NCI-H2107 treated with DMSO at 0.1 percent for 48 hours (cell line): ENCODE data around the gene KCNJ10.

ENCODE experiments used
- DNase-seq: peaks from one replicate; lab custom pipeline; 2025; ENCODE audit not compliant: unreplicated experiment; lab: John Stamatoyannopoulos, UW

Gene KCNJ10

GRCh38 chr1:160099716-160100375, 29.9 kb upstream of the KCNJ10 start:
- DNase-seq = no peak

GRCh38 chr1:160098852-160099561, 29.0 kb upstream of the KCNJ10 start:
- peak; percentile 93 for DNase-seq

- peak; percentile 93 for DNase-seq
These were observed 28.2 kb upstream of the KCNJ10 start, which contains the start of gene IGSF8 for GRCh38 chr1:160097911-160098851. Gene IGSF8, minus strand, starts transcription at chr1:160098619. Its CDS starts 147 bp downstream, at chr1:160098472.

- DNase-seq = no peak
These were observed 27.4 kb upstream of the KCNJ10 start for GRCh38 chr1:160097151-160097910.

GRCh38 chr1:160096274-160097116, 26.5 kb upstream of the KCNJ10 start:
- no peak for DNase-seq

- no peak for DNase-seq
These were observed 25.6 kb upstream of the KCNJ10 start for GRCh38 chr1:160095382-160096105.

GRCh38 chr1:160094806-160095205, 24.8 kb upstream of the KCNJ10 start:
- DNase-seq = no peak

GRCh38 chr1:160094291-160094625, 24.3 kb upstream of the KCNJ10 start:
- DNase-seq = no peak

- no peak for DNase-seq
These were observed 23.8 kb upstream of the KCNJ10 start for GRCh38 chr1:160093624-160094290.

GRCh38 chr1:160093069-160093395, 23.1 kb upstream of the KCNJ10 start:
- DNase-seq = no peak

- no peak for DNase-seq
These were observed 22.6 kb upstream of the KCNJ10 start for GRCh38 chr1:160092366-160093068.

- DNase-seq = no peak
These were observed 21.8 kb upstream of the KCNJ10 start for GRCh38 chr1:160091666-160092223.

- no peak for DNase-seq
These were observed 20.8 kb upstream of the KCNJ10 start for GRCh38 chr1:160090760-160091159.

- no peak for DNase-seq
These were observed 19.9 kb upstream of the KCNJ10 start for GRCh38 chr1:160089883-160090282.

- DNase-seq = no peak
These were observed 17.2 kb upstream of the KCNJ10 start for GRCh38 chr1:160087118-160087662.

- no peak for DNase-seq
These were observed 16.5 kb upstream of the KCNJ10 start for GRCh38 chr1:160086456-160086892.

- peak; percentile 38 for DNase-seq
These were observed 15.9 kb upstream of the KCNJ10 start for GRCh38 chr1:160085686-160086455.
